ENCODE data around the gene OPN4.

OPN4 gene

DNA sequence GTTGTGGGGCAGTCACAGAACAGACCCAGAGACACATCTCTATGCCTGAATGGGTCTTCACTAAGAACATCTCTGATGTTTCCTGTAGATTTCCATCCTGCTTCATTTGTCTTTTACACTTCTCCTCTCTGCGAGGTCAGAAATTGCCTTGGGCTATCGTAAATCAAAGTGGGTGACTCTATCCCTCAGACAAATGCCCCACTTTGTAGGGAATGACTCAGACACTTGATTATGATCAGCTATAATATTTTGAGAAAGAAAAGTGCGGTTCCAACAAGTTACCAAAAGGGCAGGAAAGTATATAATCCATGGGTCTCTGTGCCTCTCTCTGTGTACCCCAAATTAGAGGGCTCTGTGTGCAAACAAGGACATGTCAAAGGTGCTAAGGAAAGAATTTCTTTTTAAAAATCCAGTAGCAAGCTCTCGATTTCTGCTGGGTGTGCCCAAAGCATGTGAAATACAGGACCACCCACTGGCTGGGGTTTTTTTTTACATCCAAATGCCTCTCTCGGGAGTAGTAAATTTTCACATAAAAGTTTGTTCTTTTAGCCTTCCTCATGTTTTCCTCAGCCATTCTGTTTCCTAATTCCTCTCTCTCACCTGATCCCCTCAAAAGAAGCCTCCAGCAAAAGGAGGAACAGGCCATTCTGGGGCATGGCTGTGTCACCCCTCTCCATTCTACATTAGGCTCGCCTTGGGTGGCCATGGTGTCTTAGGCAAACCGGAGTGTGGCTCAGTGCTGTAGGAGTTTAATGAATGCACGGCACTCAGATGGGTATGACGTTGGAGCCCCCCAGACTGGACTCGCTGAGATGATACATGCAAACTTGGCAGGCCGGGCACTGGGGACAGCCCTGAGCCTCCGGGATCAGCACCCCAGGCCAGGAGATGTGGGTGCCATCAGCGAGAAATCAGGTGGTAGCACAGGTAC lies 6.3 kb upstream of the OPN4 start:
- no peak for DNase-seq (ENCODE audit: low read depth)

DNA sequence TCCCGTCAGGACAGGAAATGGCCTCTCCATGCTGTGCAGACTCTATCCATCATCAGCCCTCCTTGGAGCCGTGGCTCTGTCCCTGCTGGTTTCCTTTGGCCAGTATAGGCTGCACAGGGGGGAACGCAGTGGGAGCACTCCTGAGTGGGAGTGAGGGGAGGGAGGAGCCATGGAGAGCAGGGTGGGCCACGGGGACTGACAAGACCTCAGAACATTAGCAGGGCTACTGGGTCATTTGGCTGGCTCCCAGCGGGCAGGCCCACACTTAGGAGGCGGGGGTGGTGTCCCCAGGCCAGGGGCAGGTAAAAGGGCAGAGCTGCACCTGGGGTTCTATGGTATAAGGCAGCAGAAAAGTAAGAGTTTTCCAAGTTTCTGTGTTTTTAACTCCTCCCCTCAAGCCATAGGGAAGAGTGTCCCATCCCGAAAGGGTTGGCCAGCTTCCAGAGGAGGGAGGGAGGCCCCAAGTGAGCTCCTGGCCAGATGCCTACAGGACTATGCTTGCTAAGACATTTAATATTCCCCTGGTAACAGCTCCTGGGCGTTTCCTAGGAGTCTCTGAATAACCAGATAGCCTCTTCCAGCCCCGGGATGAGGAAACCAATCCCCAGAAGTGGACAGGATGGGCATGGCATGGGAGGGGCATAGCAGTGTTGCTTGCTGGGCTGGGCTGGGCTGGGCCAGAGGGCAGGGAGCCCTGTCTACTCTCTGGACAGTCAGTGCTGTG lies 5.5 kb upstream of the OPN4 start:
- DNase-seq (ENCODE audit: low read depth) = no peak

DNA sequence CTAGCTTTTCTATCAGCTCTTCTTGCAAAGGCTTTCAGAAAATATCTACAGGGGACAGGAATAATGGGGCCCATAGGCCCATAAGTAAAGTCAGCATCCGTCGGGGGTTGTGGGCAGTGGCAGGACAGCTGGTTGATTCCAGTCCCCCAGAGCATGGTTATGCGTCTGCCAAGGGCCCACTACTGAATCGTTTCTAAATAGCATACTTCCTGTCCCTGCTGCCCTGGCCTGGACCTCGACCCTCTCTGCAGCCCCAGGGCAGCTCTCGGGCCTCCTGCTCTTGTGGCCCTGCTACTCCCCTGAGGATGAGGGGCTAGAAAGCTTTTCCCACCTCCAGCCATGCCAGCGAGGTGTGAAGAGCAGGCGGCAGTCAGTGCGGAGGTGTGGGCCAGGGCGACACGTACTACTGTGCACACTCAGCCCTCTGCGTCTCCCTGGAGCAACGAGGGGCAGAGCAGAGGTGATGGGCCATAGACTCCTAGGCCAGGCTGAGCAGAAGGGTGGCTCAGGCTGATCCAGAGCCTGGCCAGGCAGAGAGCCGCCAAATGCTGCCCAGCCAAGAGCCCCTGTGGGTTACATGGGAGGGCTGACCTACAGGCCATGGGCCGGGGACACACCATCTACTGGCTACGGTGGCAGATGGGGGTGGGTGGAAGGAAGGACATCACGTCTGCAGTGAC lies 4.7 kb upstream of the OPN4 start:
- DNase-seq (ENCODE audit: low read depth) = no peak

DNA sequence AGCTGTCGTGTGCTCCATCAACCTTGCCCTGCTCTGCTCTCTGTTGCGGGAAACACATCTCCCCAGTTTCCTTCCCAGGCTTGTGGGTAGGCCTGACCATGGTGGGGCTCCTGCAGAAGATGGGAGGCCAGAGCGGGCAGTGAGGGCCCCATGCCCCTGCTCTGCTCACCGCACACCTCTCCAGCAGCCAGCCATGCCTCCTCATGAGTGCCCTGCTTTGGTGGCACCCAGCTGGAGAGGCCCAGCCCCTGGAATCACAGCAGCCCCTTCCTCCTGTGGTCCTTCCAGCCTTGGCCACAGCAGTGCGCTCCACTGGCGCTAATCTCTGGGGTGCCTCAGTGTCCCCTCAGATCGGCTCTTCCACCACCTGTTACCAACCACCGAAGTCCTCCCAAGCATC lies 4.2 kb upstream of the OPN4 start:
- DNase-seq (ENCODE audit: low read depth) = no peak

DNA sequence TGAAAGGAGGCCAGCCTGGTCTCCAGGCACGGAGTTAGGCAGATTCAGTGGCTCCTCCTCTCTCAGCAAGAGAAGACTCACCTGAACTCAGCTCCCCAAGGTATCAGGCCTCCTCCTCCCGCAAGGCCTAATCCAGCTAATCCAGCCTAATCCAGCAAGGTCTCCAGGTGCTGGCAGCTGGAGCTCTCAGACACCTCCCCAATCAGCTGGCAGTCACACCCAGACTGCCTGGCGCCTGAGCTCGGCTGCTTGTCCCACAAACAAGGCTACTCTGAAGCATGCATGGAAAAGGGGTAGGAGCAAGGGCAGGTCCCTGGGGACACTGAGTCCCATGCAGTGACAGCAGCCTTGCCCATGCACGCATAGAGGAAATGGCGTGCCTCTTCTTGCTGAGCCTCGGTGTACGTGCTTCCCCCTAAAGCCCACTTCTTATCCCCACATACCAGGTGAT lies 3.3 kb upstream of the OPN4 start:
- no peak for DNase-seq (ENCODE audit: low read depth)

DNA sequence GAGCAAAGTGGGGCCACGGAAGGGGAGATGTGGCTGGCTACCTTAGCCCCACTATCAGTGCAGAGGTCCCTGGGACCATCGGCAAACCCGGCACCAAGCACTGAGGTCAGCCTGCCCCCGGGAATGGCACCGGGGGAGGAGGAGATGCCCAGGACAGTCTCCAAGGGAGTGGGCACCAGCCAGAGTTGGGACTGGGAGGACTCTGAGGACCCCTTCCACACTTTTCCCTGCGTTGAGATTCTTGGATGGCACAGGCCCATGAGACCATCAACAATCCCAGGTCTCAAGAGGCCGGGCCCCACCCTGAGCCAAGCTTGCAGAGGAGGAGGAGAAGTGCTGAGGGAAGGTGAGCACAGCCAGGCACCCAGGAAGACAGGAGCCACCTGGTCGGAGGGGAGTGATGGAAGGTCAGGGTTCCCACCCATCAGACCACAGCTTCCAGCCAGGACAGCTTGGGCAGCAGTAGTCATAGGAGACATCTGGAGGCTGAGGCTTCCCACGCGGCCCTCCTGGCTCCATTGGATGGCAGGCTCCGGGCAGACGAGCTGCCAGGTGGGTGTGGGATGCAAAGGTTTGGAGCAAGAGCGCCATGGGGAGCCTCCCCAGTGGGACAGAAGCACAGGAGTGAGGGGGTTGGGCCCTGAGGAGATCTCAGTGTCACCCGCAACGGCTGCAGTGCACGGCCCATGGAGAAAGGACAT lies 2.6 kb upstream of the OPN4 start:
- no peak for DNase-seq (ENCODE audit: low read depth)

DNA sequence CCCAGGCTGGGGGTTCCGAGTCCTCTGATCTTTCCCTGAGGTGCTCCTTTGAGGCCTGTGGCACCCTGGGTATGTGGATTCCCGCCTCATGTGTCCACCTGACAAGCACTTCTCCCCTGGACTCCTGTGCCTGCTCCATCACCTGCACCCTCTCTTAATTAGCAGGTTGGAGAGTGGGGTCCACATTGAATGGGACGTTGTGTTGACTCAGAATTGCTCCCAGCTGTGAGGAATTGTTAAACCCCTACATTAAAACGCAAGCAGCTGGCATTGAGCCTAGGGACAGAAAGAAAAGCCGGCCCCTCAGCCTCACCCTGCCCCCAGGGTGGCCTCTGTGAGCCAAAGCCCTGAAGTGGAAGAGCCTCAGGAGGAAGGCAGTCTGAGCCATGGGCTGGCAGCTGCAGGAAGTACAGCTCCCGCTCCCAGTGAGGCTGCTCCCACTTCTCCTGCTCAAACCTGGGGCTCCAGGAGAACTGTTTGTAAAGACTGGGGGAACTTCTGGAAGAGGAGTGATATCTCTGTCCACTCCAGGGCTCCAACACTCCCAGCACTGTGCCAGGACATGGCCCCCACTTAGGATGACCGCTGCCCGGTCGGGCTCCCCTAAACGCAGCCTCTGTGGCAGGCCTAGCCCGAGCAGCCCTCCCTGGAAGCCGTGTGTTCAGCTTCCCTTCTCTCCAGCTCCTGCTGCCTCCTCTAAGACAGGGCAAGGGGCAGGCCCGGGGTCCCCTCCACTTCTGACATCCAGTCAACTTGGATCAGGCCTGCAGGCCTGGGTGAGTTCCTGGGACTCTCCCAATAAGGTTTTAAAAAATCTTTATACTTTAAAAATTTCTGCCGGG lies 1.8 kb upstream of the OPN4 start:
- DNase-seq (ENCODE audit: low read depth) = no peak

DNA sequence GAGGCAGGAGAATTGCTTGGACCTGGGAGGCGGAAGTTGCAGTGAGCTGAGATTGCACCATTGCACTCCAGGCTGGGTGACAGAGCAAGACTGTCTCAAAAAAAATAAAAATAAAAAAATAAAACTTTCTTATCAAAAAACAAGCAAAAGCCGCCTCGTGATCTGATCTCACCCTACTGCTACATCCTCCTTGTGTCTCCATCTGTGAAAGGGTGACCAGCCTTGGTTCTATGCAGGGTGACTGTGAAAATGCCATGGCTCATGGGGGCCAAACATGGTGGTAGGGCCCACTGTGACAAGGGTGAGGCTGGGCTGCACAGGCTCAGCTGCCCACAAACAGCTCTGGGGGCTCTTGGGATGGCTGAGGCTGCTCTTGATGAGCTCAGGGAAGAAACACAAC lies 968 bp upstream of the OPN4 start:
- no peak for DNase-seq (ENCODE audit: low read depth)

DNA sequence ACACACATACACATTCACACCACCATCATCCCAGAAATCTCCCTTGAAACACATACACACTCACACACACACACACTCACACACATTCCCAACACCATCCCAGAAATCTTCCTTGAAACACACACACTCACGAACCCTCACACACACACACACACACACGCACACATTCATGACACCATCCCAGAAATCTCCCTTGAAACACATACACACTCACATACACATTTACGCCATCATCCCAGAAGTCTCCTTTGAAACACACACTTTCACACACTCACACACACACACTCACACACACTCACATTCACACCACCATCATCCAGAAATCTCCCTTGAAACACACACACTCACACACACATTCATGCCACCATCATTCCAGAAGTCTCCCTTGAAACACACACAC lies 360 bp upstream of the OPN4 start:
- DNase-seq (ENCODE audit: low read depth) = no peak

DNA sequence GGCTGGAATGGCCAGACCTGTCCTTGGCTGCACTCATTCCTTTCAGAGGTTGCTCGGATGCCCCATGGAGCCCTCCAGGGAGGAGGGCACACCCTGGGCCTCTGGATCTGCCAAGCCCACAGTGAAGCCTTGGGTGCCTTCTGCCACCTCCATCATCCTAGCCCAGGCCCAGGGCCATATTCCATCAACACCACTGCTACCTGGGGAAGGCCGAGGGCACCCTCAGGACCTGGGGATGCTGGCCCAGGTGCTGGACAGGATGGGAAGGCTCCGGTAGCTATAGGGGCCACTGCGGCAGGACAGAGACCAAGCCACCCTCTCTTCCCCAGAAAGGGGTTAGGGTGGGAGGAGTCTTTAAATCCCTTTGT lies 810 bp downstream of the OPN4 start:
- DNase-seq (ENCODE audit: low read depth) = no peak

DNA sequence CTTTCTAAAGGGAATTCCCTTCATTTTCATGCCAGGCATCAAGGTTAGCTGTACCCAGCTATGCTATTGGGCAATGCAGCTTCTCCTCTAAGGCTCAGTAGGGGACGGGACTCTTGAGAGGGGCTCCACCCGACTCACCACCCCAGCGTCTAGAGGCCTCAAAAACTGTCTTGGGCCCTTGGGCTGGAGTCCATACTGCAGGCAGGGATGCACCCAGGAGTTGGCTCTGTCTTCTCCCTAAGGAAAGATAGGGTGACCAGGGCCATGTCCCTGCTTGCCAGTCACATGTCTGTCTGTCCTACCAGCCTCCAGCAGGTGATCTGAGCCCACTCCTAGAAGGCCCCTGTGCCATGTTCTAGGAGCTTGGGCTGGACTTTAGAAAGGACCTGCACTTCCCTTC lies 1.2 kb downstream of the OPN4 start:
- DNase-seq (ENCODE audit: low read depth) = no peak

DNA sequence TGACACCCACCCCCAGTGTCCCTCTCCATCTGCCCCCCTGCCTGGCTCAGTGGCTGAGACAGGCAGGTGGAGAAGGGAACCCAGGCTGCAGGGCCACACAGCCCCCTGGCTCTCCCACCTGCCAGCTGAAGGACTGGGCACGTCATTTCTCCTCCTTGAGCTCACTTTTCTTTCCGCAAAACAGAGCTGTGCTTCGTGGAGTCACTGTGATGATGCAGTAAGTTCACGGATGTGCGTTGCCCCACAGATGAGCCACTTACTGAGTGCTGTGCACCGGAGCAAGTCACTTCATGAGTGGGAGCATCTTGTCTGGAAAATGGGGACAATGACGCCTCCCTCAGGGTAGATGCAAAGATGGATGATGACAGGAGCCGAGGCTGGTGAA lies 2.7 kb downstream of the OPN4 start:
- DNase-seq (ENCODE audit: low read depth) = no peak

DNA sequence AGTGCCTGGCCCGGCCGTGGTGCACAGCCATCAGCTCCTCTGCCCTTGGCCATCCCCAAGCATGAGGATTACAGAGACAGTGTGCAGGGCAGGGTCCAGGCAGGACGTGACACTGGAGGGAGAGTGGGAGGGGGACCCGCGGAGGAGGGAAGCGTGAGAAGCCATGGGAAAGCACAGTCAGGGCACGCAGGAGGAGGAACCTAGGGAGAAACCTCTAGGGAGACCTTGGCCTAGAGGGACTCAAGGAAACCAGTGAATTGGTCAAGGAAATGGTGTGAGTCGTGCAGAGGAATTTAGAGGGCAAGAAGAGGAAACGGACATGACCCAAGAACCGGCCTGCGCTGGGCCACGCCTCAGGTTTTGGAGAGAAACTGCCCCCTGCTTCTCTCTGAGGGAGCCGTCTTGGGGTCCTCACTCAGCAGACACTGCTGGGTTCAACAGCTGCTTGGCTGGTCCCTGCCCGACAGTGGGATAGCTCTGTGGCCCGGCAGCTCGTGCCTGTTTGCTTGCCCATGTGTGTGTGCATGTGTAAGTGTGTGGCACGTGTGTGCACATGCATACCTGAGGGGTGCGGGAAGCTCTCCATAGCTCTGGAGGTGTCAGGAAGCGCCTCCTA lies 3.2 kb downstream of the OPN4 start:
- DNase-seq (ENCODE audit: low read depth) = no peak

DNA sequence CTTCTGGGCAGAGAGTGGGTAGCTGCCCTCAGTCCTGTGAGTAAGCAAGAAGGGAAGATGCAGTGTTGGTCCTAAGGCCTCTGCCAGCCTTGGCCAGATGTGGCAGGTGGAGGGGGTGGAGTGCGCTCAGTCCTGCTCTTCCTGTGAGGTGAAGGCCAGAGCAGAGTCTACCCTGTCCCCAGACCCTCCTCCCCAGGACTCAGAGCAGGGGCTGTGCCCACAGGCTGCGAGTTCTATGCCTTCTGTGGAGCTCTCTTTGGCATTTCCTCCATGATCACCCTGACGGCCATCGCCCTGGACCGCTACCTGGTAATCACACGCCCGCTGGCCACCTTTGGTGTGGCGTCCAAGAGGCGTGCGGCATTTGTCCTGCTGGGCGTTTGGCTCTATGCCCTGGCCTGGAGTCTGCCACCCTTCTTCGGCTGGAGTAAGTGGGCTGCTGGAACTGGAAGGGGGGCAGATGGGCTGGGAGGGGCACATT lies 4.0 kb downstream of the OPN4 start:
- no peak for DNase-seq (ENCODE audit: low read depth)

DNA sequence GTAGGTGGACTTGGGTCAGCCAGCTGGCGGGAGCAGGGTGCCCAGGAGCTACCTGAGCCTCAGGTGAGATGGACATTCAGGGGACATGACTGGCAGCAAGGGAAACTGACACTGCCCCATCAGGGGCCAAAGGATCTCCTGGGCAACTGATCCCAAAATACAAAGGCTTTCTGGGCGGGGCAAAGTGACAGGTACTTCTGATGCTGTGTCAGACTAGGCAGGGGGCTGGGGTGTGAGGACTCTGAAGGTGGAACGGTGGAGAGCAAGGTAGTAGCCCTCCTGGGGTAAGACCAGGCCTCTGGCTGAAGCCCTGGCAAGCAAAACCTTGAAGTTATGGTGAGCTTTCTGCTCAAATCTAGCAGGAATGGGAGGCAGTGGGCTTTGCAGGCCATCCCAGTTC lies 4.4 kb downstream of the OPN4 start:
- no peak for DNase-seq (ENCODE audit: low read depth)

DNA sequence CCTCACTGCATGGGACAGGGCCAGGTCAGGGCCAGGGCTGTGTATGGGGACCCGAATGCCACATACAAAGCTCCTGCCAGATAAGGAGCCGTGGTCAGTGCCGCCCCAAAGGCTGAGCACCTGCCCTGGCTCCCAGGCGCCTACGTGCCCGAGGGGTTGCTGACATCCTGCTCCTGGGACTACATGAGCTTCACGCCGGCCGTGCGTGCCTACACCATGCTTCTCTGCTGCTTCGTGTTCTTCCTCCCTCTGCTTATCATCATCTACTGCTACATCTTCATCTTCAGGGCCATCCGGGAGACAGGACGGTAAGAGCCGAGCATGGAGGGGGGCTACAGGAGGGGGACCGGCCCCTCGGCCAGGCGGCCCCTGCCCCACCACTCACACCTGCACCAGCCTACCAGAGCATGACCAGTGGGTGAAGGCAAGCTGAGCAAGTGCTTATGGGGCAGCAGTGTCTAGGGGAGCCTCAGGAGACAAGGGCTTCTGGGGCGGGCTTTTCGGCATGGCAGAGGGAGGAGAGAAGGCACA lies 4.9 kb downstream of the OPN4 start:
- DNase-seq (ENCODE audit: low read depth) = no peak

DNA sequence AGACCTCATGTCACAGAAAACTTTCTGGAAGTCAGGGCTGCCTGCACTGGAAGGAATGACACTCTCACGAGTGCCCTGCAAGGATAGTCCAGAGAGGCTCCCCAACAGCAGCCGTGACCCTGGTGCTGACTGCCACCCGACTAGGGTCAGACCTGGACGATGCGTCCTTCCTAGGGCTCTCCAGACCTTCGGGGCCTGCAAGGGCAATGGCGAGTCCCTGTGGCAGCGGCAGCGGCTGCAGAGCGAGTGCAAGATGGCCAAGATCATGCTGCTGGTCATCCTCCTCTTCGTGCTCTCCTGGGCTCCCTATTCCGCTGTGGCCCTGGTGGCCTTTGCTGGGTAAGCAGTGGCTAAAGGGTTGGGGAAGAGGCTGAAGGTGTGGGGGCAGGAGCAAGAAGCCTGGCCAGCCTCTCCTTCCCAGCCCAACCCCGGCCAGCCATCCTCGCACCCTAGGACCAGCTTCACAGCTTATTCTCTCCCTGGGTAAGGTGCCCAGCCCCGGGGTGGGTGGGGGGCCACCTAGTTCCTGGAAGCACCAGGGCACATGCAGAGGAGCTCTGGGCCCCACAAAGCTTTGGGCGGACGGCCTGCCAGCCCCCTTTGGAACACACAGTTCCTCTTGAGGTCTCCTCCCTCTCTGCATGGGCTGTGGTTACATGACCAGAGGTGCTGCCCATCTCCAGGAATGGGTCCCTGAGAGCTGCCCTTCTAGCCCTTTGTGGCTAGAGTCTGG lies 5.5 kb downstream of the OPN4 start:
- DNase-seq (ENCODE audit: low read depth) = no peak

DNA sequence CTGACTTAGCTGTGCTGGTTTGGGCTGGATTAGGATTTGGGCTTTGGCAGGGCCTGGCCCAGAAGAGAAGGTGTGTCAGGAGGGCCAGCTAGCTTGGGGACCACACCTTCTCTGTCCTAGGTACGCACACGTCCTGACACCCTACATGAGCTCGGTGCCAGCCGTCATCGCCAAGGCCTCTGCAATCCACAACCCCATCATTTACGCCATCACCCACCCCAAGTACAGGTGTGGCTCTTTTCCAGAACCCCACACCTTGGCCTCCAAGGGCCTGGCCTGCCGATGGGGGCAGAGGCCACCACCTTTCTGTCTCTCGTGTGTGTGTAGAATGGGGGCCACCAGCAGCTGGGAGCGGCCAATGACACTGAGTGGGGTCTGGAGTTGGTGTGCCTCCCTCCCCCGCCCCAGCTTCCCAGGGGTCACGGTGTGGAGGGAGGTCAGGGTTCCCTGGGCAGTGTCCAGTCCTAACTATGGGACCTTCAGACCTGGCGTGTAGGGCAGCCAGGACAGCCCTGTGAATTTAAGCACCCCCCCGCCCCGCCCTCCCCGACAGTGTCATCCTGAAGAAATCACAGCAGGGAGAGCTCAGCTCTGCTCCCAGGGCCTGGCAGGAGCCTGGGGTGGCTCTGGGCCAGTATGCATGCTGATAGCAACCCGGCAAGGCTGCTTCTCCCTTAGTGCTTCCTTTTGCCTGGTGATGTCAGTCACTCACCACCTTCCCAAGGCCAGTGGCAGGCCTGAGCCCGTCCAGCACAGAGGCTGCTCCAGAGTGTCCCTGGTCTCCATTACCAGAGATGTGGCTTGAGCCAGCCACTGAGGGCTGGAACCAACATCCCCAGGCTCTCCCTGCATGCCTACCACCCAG lies 7.0 kb downstream of the OPN4 start:
- no peak for DNase-seq (ENCODE audit: low read depth)
